ENCODE data around the gene BANP.
"Not testable (repeated sequence)": the region's sequence is repeated elsewhere in the genome, so short reads cannot be mapped to it uniquely, and the experiment has no call there.

DNA sequence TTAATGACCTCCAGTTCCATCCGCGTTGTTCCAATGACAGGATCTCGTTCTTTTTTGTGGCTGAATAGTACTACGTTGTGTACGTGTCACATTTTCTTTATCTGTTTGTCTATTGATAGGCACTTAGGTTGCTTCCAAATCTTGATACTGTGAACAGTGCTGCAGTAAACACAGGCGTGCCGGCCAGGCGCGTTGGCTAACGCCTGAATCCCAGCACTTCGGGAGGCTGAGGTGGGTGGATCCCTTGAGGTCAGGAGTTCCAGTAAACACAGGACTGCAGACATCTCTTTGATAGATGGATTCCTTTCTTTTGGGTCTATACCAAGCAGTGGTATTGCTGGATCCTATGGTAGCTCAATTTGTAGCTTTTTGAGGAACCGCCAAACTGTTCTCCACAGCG lies 160.7 kb downstream of the BANP start:
- TF ChIP-seq SUZ12 (IDR thresholded peaks at IDR 0.05); BHLHE40 (IDR thresholded peaks at IDR 0.05; ENCODE audit: borderline replicate concordance); NFRKB (IDR thresholded peaks at IDR 0.05): not testable (repeated sequence)

All from HEK293T (cell line).